K562 (cell line): ENCODE measurements around the gene SIK1. TPM values are rescaled to one million over a fixed set of nuclear protein-coding genes. Genes with fewer than 3 reads are reported as not detected.

ENCODE experiments used
- E2F8 ChIP-seq: fragments of 450-650 bp; IDR thresholded peaks from 2 replicates; pipeline ENCODE4 v1.7.1; 2018; ENCODE audit warnings: mild to moderate bottlenecking, low read depth; ENCODE audit not compliant: partially characterized antibody
- EP300 ChIP-seq: IDR thresholded peaks from 2 replicates; pipeline ENCODE4 v1.6.1; 2012; ENCODE audit warnings: low read length, improper control_type of control experiment
- MEIS2 ChIP-seq: fragments of 450-650 bp; IDR thresholded peaks from 2 replicates; pipeline ENCODE4 v1.6.1; 2014; ENCODE audit warnings: mild to moderate bottlenecking; ENCODE audit not compliant: partially characterized antibody
- MIER1 ChIP-seq: fragments of 450-650 bp; IDR thresholded peaks from 2 replicates; pipeline ENCODE4 v1.6.1; 2016; ENCODE audit warnings: antibody characterized with exemption, mild to moderate bottlenecking, low read depth
- PTBP1 ChIP-seq: fragments of 200-400 bp; formaldehyde crosslinking; IDR thresholded peaks from 2 replicates; pipeline ENCODE4 v1.6.1; 2017; ENCODE audit warnings: low read depth, low read length
- SMAD2 ChIP-seq: fragments of 150-350 bp; IDR thresholded peaks from 2 replicates; pipeline ENCODE4 v1.6.1; 2014; ENCODE audit warnings: low read depth, mild to moderate bottlenecking, low read length
- ZBTB12 ChIP-seq: fragments of 250-450 bp; sonication (Bioruptor Pico); IDR thresholded peaks from 2 replicates; pipeline ENCODE4 v1.4.0; 2020
- ZBTB43 ChIP-seq: sonication (generic); formaldehyde crosslinking; IDR thresholded peaks from 2 replicates; pipeline ENCODE4 v1.8.0; 2023; ENCODE audit warnings: mild to moderate bottlenecking, missing genetic modification reagents
- ZNF140 ChIP-seq: fragments of 250-450 bp; sonication (Bioruptor Pico); IDR thresholded peaks from 2 replicates; pipeline ENCODE4 v1.8.0; 2021; ENCODE audit warnings: moderate library complexity, mild to moderate bottlenecking, inconsistent platforms
- ZNF77 ChIP-seq: fragments of 250-450 bp; sonication (Bioruptor Pico); IDR thresholded peaks from 2 replicates; pipeline ENCODE4 v1.5.0; 2020
- polyA plus RNA-seq, 8 experiments: library from polyadenylated mRNA; depleted of rRNA in 4 of 8; stranded (reverse) in 5 of 8; unstranded in 3 of 8; fragments of >200 nt; fragmentation: Nextera tagmentation in 2 of 8; fragmentation: Illumina TruSeq in 1 of 8; extraction: Ambion mirVana in 2 of 8; extraction: Trizol in 1 of 8; gene quantifications; 2 replicates each; pipeline versions ENCODE4 v1.2.1 to v1.2.3, GENCODE V29; 2011 to 2014; ENCODE audit warnings: inconsistent platforms in 1 of 8, missing spikeins in 1 of 8
- total RNA-seq, 7 experiments: library from RNA; depleted of rRNA in 6 of 7; stranded (reverse); fragments of >200 nt in 6 of 7; fragmentation: Illumina TruSeq in 2 of 7; extraction: Trizol in 2 of 7; gene quantifications; 2 replicates each; pipeline versions ENCODE4 v1.2.1 to v1.2.3, GENCODE V29; 2011 to 2021; ENCODE audit warnings: low replicate concordance in 1 of 7
- TF ChIP-seq, protein P1 (sequence below): sonication (generic); formaldehyde crosslinking; IDR thresholded peaks from 2 replicates; pipeline ENCODE4 v1.8.1; 2023; ENCODE audit warnings: mild to moderate bottlenecking, missing genetic modification reagents

Gene SIK1
- total and polyA plus RNA-seq, 9 of the 15 experiments (the other 6 are each of a cell fraction or from before 2014, with no cell fraction given), result 0.45 to 4.3 (median 1.8) TPM; not detected in 2

GRCh38 chr21:43373362-43374227, 53.3 kb downstream of the SIK1 start (continued):
- TF ChIP-seq, protein P1, sequence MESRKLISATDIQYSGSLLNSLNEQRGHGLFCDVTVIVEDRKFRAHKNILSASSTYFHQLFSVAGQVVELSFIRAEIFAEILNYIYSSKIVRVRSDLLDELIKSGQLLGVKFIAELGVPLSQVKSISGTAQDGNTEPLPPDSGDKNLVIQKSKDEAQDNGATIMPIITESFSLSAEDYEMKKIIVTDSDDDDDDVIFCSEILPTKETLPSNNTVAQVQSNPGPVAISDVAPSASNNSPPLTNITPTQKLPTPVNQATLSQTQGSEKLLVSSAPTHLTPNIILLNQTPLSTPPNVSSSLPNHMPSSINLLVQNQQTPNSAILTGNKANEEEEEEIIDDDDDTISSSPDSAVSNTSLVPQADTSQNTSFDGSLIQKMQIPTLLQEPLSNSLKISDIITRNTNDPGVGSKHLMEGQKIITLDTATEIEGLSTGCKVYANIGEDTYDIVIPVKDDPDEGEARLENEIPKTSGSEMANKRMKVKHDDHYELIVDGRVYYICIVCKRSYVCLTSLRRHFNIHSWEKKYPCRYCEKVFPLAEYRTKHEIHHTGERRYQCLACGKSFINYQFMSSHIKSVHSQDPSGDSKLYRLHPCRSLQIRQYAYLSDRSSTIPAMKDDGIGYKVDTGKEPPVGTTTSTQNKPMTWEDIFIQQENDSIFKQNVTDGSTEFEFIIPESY (CRISPR knock-in tag), result no peak
- no peak for TF ChIP-seq MIER1
- TF ChIP-seq EP300, result no peak
- TF ChIP-seq PTBP1, result no peak
- TF ChIP-seq ZNF140 (CRISPR knock-in tag), result no peak
- no peak for TF ChIP-seq ZNF77 (CRISPR knock-in tag)
- no peak for TF ChIP-seq E2F8
- no peak for TF ChIP-seq SMAD2
- TF ChIP-seq ZBTB12 (CRISPR knock-in tag), result no peak
- TF ChIP-seq MEIS2, result no peak
- TF ChIP-seq ZBTB43 (CRISPR knock-in tag), result no peak
